Transverse colon (tissue), 4 donors: ENCODE data around the gene NR1D2. TPM values are rescaled to one million over a fixed set of nuclear protein-coding genes. Genes with fewer than 3 reads are reported as not detected.

Experiments
- DNase-seq: peaks from one replicate; pipeline ENCODE4 v3.0.0-alpha.2; 2019
- H3K27ac ChIP-seq, 4 donors: fragments of 200-600 bp; sonication (generic); 2 replicates each; pipeline ENCODE4 v1.5.1; 2016 to 2018; ENCODE audit warnings: inconsistent platforms in 4 of 4
- H3K27me3 ChIP-seq: fragments of 200-600 bp; sonication (generic); 2 replicates; pipeline ENCODE4 v1.5.1; 2017; ENCODE audit warnings: inconsistent platforms
- H3K36me3 ChIP-seq, 4 donors: fragments of 200-600 bp; sonication (generic); 2 replicates each; pipeline ENCODE4 v1.5.1; 2017 to 2019; ENCODE audit warnings: inconsistent platforms in 4 of 4
- H3K4me1 ChIP-seq, 4 donors: fragments of 200-600 bp; sonication (generic); 2 replicates each; pipeline ENCODE4 v1.5.1; 2017 to 2020; ENCODE audit warnings: inconsistent platforms in 4 of 4
- H3K4me3 ChIP-seq, 4 donors: fragments of 200-600 bp; sonication (generic); 1 replicate in 1 of 4; 2 replicates in 3 of 4; pipeline versions ENCODE4 v1.5.1 to v1.6.1; 2017 to 2019; ENCODE audit warnings: inconsistent platforms in 4 of 4
- H3K9me3 ChIP-seq, 2 donors: fragments of 200-600 bp; sonication (generic); 2 replicates each; pipeline ENCODE4 v1.5.1; 2017 to 2019; ENCODE audit warnings: inconsistent platforms in 2 of 2
- EP300 ChIP-seq: sonication (generic); formaldehyde crosslinking; IDR thresholded peaks from one replicate; pipeline ENCODE4 v1.6.1; 2017; ENCODE audit warnings: antibody characterized with exemption, low read depth
- POLR2A ChIP-seq: fragments of 450-650 bp; IDR thresholded peaks from one replicate; pipeline ENCODE4 v1.6.1; 2016; ENCODE audit warnings: antibody characterized with exemption, mild to moderate bottlenecking, moderate library complexity
- POLR2AphosphoS5 ChIP-seq, 3 donors: sonication (generic); formaldehyde crosslinking; IDR thresholded peaks; one replicate each; pipeline ENCODE4 v1.6.1; 2016; ENCODE audit warnings: antibody characterized with exemption in 3 of 3
- WGBS, 2 donors: methylation state at CpG; one replicate each; pipeline ENCODE4 v1.1.5; 2018; ENCODE audit warnings: low coverage in 1 of 2; 5-methylcytosine and 5-hydroxymethylcytosine counted together
- in situ Hi-C, 4 donors: fragments of 200-750 bp; cut with MboI; loops; one replicate each; pipeline versions ENCODE4 v1.15.0 to v1.15.1; 2017; ENCODE audit warnings: low sequenced_read_pairs in 3 of 4, low pct_ligation_motif_present in 1 of 4, low pct_unique_long_range_greater_than_20kb in 1 of 4
- intact Hi-C: fragments of 100-400 bp; cut with DNase I; formaldehyde crosslinking; loops from one replicate; pipeline ENCODE4 v1.15.1; 2023; ENCODE audit warnings: low total_unique reads
- total RNA-seq, 4 donors: library from RNA; depleted of rRNA; stranded (reverse); fragments of >200 nt; gene quantifications; one replicate each; pipeline ENCODE4 v1.1.0, GENCODE V29; 2016
- TF ChIP-seq, protein P1 (sequence below), 5 experiments: fragments of 200-600 bp in 3 of 5; fragments of 450-650 bp in 2 of 5; sonication (generic) in 3 of 5; IDR thresholded peaks; 1 replicate in 2 of 5; 2 replicates in 3 of 5; pipeline ENCODE4 v1.5.1; 2016 to 2017; ENCODE audit warnings: antibody characterized with exemption in 5 of 5, inconsistent platforms in 3 of 5, mild to moderate bottlenecking in 2 of 5, moderate library complexity in 1 of 5

The NR1D2 gene
- total RNA-seq, 4 donors from 2014 or later = 21.9 to 34.8 (median 26.9) TPM

DNA sequence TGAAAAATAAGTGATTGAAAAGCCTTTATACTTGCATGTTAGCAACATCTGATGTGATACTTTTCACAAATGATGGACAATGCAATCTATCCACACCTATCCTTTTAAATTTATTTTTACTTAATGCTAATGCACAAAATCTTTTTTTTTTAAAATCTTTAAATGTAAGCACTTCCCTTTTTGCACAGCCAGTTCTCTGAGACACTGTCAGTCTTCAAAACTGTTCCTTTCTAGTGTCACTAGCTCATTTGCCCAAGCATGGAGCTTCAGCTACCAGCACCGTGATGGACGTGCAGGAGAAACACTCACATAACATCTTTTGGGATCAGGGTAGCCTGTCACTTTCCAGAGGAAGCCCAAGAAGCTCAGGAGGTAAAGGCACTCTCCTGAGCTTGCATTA lies 50.1 kb downstream of the NR1D2 start:
- H3K27ac ChIP-seq = no peak overlapping the region
- H3K4me1 ChIP-seq = peaks cover 4 to 27% (median 4%) of the 10 kb centered on the region in 4 donors
- H3K4me3 ChIP-seq = no peak overlapping the region
- TF ChIP-seq POLR2AphosphoS5 (IDR thresholded peaks at IDR 0.05) (no peak), EP300 (no peak), POLR2A (no peak)
- TF ChIP-seq, protein P1, sequence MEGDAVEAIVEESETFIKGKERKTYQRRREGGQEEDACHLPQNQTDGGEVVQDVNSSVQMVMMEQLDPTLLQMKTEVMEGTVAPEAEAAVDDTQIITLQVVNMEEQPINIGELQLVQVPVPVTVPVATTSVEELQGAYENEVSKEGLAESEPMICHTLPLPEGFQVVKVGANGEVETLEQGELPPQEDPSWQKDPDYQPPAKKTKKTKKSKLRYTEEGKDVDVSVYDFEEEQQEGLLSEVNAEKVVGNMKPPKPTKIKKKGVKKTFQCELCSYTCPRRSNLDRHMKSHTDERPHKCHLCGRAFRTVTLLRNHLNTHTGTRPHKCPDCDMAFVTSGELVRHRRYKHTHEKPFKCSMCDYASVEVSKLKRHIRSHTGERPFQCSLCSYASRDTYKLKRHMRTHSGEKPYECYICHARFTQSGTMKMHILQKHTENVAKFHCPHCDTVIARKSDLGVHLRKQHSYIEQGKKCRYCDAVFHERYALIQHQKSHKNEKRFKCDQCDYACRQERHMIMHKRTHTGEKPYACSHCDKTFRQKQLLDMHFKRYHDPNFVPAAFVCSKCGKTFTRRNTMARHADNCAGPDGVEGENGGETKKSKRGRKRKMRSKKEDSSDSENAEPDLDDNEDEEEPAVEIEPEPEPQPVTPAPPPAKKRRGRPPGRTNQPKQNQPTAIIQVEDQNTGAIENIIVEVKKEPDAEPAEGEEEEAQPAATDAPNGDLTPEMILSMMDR (IDR thresholded peaks at IDR 0.05) = no peak
- no peak for DNase-seq
- in situ Hi-C loops (loop anchor here in 3 of 4 donors (10.0 to 25.0 kb wide), 3 partner anchors 240 to 692 kb away; no protein-coding TSS in a partner anchor), intact Hi-C loops (loop anchor here (5.0 to 10.0 kb wide), 2 partner anchors 500 to 687 kb away; partner anchors contain the start of gene THRB)
- WGBS, 2 donors = 92 to 93% methylated on average over 2 of the region's 2 CpGs
- H3K9me3 ChIP-seq = no peaks in the 10 kb centered on the region
- no peaks in the 10 kb centered on the region for H3K27me3 ChIP-seq
- H3K36me3 ChIP-seq = no peaks in the 10 kb centered on the region

DNA sequence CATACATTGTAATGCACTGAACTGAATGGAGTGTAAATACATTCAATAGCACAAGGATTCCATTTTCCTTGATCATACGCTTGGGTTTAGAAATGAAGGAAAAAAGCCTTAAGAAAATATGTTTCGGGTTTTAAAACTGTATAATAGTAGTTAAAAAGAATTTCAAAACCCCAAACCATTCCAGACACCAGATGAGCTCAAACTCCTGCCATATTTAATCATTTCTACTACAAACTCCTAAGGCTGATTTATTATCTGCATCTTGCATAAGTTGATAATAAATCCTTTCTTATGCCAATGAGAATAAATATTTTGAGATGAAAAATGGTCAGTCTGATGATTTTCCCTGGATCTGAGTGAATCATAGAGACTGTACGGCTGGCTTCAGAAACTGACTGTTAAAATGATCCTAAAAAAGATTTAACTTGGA lies 51.0 kb downstream of the NR1D2 start:
- Histone ChIP-seq H3K9me3 (no peaks in the 10 kb centered on the region), H3K27me3 (no peaks in the 10 kb centered on the region), H3K4me3 (no peak overlapping the region), H3K4me1 (peaks cover 4 to 26% (median 4%) of the 10 kb centered on the region in 4 donors), H3K36me3 (no peaks in the 10 kb centered on the region), H3K27ac (no peak overlapping the region)
- 75 to 85% methylated on average over 3 of the region's 3 CpGs for WGBS, 2 donors
- DNase-seq = no peak
- in situ Hi-C loops = loop anchor here in 3 of 4 donors (10.0 to 25.0 kb wide), 3 partner anchors 239 to 691 kb away; no protein-coding TSS in a partner anchor
- TF ChIP-seq POLR2A = no peak
- no peak for TF ChIP-seq EP300
- TF ChIP-seq POLR2AphosphoS5 (IDR thresholded peaks at IDR 0.05) = no peak
- TF ChIP-seq, protein P1 (IDR thresholded peaks at IDR 0.05) = no peak
- intact Hi-C loops = loop anchor here (5.0 to 10.0 kb wide), 2 partner anchors 499 to 686 kb away; partner anchors contain the start of gene THRB

DNA sequence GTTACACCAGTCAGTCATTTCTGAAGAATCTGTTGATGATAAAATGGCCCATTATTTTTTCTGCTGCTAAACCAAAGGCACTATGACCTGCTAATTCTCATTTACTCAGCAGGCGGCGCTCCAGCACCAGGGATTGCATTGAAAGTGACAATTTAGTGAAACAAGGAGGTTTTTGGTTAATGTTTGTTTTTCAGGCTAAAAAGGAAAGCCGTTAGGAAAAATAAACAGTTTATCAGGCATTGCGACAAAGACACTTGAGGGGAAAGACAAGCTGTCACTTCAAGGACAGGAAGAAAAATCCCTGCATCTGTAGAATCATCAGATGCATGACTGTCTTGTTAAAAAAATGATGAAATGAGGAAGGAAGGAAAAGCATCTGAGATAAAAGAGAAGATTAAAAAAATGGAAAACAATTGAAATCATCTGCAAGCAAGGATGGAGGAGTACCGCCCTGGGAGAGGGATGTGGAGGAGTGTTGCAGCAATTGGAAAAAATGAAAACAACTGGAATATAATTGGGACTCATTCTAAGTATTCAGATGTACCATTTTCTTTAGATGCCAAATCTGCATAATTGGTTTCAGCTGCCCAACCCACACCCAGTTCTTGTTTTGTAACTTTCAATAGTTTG lies 54.0 kb downstream of the NR1D2 start:
- Histone ChIP-seq H3K4me3 (no peak overlapping the region), H3K27ac (no peak overlapping the region), H3K9me3 (no peaks in the 10 kb centered on the region), H3K27me3 (no peaks in the 10 kb centered on the region), H3K36me3 (no peaks in the 10 kb centered on the region), H3K4me1 (peaks cover 0 to 6% (median under 1%) of the 10 kb centered on the region in 4 donors)
- peak; percentile 71 for DNase-seq
- TF ChIP-seq, protein P1 (IDR thresholded peaks at IDR 0.05) = peak; percentile 84 to 95 (median 90)
- TF ChIP-seq POLR2AphosphoS5 (IDR thresholded peaks at IDR 0.05) (no peak), EP300 (no peak), POLR2A (no peak)
- in situ Hi-C loops = loop anchor here in 3 of 4 donors (10.0 to 25.0 kb wide), 3 partner anchors 236 to 688 kb away; no protein-coding TSS in a partner anchor
- WGBS, 2 donors = 8 to 13% methylated on average over 5 of the region's 5 CpGs
- intact Hi-C loops = loop anchor here (5.0 to 10.0 kb wide), 2 partner anchors 496 to 683 kb away; partner anchors contain the start of gene THRB

DNA sequence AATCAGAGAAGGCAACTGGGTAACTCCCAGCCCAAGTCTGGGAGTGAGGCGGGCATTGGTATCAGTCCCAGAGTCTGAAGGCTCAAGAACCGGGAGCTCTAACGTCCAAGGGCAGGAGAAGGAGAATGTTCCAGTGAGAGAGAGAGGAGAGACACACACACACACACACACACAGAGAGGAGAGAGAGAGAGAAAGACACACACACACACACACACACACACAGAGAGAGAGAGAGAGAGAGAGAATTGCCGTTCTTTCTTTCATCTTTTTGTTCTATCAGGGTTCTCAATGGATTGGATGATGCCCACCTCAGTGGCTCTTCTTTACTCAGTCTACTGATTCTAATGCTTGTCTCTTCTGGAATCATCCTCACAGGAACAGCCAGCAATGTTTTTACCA lies 57.0 kb downstream of the NR1D2 start:
- TF ChIP-seq POLR2AphosphoS5 (IDR thresholded peaks at IDR 0.05) (no peak), POLR2A (no peak), EP300 (no peak)
- TF ChIP-seq, protein P1 (IDR thresholded peaks at IDR 0.05) = no peak
- intact Hi-C loops = loop anchor here (5.0 kb wide), 1 partner anchor 235 kb away; no protein-coding TSS in a partner anchor
- DNase-seq = no peak
- Histone ChIP-seq H3K4me3 (no peak overlapping the region), H3K9me3 (no peaks in the 10 kb centered on the region), H3K27me3 (no peaks in the 10 kb centered on the region), H3K4me1 (peaks cover 0 to 5% (median 0%) of the 10 kb centered on the region in 4 donors), H3K27ac (no peak overlapping the region), H3K36me3 (no peaks in the 10 kb centered on the region)
- in situ Hi-C loops = loop anchor here in 3 of 4 donors (10.0 to 25.0 kb wide), 3 partner anchors 233 to 683 kb away; no protein-coding TSS in a partner anchor
- 87 to 93% methylated on average over 4 of the region's 4 CpGs for WGBS, 2 donors
